SK-N-MC (cell line): ENCODE data around the gene ARAP3.

Experiments
- EZH2 ChIP-seq: fragments of 200-600 bp; sonication (generic); IDR thresholded peaks from one replicate; pipeline ENCODE4 v1.6.1; 2017; ENCODE audit warnings: antibody characterized with exemption
- POLR2AphosphoS5 ChIP-seq: IDR thresholded peaks from 2 replicates; pipeline ENCODE4 v1.6.1; 2012; ENCODE audit warnings: mild to moderate bottlenecking, low read depth, low read length, borderline replicate concordance

DNA sequence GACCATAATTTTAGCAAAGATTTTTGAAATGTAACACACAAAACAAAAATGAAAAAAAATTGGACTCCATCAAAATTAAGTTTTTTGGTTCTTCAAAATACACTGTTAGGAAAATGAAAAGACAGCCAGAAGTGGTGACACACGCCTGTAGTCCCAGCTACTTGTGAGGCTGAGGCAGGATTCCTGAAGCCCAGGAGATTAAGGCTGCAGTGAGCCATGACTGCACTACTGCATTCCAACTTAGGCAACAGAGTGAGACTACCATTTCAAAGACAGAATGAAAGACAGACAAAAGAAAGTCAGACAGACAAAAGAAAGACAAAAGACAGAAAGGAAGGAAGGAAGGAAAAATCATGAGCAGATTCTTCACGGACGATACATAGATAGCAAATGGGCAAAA is 70.7 kb downstream of the ARAP3 start:
- TF ChIP-seq POLR2AphosphoS5: no peak
- TF ChIP-seq EZH2: no peak
